Skeletal muscle satellite cell (primary cell): ENCODE measurements around the gene DHX58.

Experiments used
- H3K27me3 ChIP-seq: 2 replicates; pipeline ENCODE4 v1.7.0; 2013; ENCODE audit warnings: low read length; ENCODE audit not compliant: control insufficient read depth, insufficient read depth
- H3K36me3 ChIP-seq: 2 replicates; pipeline ENCODE4 v1.7.0; 2013; ENCODE audit warnings: mild to moderate bottlenecking, control low read depth, low read length; ENCODE audit not compliant: insufficient read depth
- H3K4me1 ChIP-seq: 2 replicates; pipeline ENCODE4 v1.7.0; 2013; ENCODE audit warnings: low read length; ENCODE audit not compliant: control insufficient read depth, insufficient read depth
- H3K4me2 ChIP-seq: 2 replicates; pipeline ENCODE4 v1.7.0; 2013; ENCODE audit warnings: mild to moderate bottlenecking, low read length
- H3K4me3 ChIP-seq: 2 replicates; pipeline ENCODE4 v1.7.0; 2013; ENCODE audit warnings: low read length
- H3K9ac ChIP-seq: 2 replicates; pipeline ENCODE4 v1.7.0; 2013; ENCODE audit warnings: mild to moderate bottlenecking, low read depth, low read length, moderate library complexity
- H3K9me3 ChIP-seq: replicated peaks from 2 replicates; pipeline ENCODE4 v1.7.0; 2013; ENCODE audit warnings: mild to moderate bottlenecking, control low read depth, low read length

The DHX58 gene

DNA sequence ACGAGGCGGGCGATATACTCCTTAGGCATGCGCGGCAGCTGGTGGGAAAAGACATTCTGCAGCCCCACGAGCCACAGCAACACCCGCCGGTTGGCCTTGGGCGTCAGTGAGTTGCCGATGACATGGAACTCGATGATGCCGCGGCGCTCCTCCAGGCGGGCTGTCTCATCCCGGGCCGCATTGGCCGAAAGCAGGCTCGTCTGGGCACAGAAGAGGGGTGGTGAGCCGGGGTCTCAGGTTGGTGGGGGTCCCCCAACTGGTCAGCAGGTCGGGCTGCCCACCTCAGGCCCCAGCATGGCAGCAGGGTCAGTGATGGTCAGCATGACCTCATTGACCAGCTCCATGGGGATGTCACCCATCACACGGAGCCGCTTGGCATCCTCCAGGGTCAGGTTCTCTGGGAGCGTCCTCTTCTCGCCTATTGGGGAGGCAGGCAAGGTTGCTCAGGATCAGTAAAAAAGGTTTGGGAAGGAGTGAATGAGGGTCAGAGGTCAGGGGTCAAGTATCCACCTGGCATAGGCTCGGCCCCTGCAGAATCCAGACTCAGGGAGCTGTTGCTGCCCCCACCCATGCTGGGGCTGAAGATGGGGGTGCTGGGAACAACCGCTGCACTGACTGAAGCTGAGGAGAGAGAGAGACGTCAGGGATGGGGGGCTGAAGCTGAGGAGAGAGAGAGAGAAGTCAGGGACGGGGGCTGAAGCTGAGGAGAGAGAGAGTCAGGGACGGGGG lies 5.0 kb upstream of the DHX58 start:
- Histone ChIP-seq H3K36me3 (peaks cover 18% of the 10 kb centered on the region), H3K27me3 (no peaks in the 10 kb centered on the region), H3K4me1 (peaks cover 12% of the 10 kb centered on the region), H3K4me2 (no peak overlapping the region), H3K9ac (no peak overlapping the region), H3K9me3 (no peaks in the 10 kb centered on the region), H3K4me3 (no peak overlapping the region)

DNA sequence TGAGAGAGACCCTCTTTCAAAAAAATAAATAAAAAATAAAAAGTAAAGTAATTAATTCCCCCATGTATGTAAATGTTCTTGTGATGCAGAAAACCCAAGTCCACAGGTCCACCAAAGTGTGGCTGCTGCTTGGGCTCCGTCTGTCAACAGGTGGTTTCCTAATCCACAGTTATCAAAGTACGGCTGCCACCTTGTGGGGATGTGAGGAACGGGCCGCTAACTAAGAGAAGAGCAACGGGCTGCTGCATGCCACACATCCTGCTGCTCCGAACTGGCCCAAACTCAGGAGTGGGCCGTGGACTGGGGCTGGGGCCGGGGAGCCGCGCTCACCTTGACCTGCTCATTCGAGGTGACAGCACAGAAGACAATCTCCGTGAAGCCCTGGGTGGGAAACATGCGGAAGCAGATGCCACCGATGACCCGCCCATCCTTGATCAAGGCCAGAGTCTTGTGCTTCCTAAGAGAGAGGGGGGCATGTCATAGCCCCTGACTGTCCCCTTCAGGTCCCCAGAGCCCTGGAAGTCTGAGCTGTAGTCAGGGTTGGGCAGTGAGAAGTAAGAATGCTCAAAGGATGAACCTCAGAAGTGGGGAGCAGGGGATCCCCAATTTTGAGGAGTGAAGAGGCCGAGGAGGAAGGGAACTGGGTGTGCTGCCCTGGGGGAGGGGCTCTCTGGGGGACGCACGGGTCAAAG lies 4.3 kb upstream of the DHX58 start:
- Histone ChIP-seq H3K9ac (no peak overlapping the region), H3K4me2 (no peak overlapping the region), H3K4me1 (peaks cover 15% of the 10 kb centered on the region), H3K36me3 (peaks cover 18% of the 10 kb centered on the region), H3K9me3 (no peaks in the 10 kb centered on the region), H3K4me3 (no peak overlapping the region), H3K27me3 (no peaks in the 10 kb centered on the region)

DNA sequence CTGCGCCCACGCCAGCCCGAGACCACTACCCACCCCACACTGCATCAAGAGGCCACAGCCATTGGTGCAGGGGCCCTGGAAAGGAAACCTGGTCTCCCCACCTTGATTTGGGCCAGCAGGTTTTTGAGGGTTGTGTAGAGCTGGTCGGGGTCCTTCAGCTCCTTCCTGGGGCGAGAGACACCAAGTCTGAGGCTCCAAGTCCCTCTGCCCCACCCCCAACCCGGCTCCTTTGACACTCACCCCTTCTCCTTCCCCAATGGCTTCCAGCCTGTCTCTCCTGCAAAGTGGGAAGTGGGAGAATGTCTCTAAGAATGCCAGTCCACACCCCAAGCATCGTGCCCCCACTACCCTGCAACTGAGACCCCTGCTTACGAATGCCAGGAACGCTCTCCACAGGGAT lies 1.6 kb upstream of the DHX58 start:
- Histone ChIP-seq H3K4me3 (no peak overlapping the region), H3K27me3 (no peaks in the 10 kb centered on the region), H3K4me2 (no peak overlapping the region), H3K9me3 (no peaks in the 10 kb centered on the region), H3K9ac (no peak overlapping the region), H3K36me3 (peaks cover 18% of the 10 kb centered on the region), H3K4me1 (peaks cover 17% of the 10 kb centered on the region)

DNA sequence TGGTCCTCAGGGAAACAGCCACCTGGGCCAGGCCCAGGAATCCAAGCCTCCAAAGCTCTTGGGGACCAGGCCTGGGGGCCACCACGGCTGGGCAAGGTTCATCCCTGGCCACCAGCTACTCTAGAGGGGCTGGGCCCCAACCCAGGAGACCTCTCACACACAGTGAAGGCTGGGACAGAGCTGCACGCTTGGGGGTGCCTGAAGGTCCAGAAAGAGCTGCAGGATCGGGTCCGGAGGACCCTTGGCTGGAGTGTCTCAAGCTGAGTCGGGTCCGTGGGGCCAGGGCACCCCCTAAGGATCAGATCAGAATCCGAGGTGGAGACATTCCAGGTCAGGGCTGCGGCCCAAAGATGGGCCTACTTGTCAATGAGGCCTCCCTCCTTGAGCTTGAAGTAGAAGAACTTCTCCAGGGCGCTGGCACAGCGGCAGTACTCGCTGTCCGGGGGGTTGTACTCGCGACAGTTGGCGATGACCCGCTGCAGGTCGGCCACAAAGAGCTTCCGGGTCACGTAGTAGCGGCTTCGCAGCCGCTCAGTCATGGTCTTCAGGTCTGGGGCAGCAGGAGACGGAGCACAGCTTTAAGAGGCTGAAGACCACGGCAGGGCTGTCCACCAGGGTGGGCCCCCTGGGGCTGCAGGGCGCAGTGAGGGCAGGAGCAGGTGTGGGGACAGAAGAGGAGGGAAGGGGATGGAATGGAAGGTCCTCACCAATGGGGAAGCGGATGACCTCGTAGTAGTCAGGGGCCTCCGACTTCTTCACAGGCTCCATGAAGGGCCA lies 967 bp upstream of the DHX58 start:
- H3K4me1 ChIP-seq, result peaks cover 17% of the 10 kb centered on the region
- peaks cover 17% of the 10 kb centered on the region for H3K36me3 ChIP-seq
- H3K9me3 ChIP-seq, result no peaks in the 10 kb centered on the region
- peak overlapping the region; percentile 91 for H3K4me2 ChIP-seq
- no peak overlapping the region for H3K4me3 ChIP-seq
- peak overlapping the region; percentile 77 for H3K9ac ChIP-seq
- no peaks in the 10 kb centered on the region for H3K27me3 ChIP-seq

- Histone ChIP-seq H3K4me1 (peaks cover 17% of the 10 kb centered on the region), H3K4me3 (peak overlapping the region; percentile 73), H3K27me3 (no peaks in the 10 kb centered on the region), H3K9me3 (no peaks in the 10 kb centered on the region), H3K36me3 (peaks cover 7% of the 10 kb centered on the region), H3K9ac (peak overlapping the region; percentile 77), H3K4me2 (peak overlapping the region; percentile 91)
Measured at GRCh38 chr17:42111871-42112551, 503 bp downstream of the DHX58 start.

- H3K27me3 ChIP-seq, result no peaks in the 10 kb centered on the region
- H3K9me3 ChIP-seq, result no peaks in the 10 kb centered on the region
- H3K4me1 ChIP-seq, result peaks cover 17% of the 10 kb centered on the region
- H3K36me3 ChIP-seq, result peaks cover 5% of the 10 kb centered on the region
- peak overlapping the region; percentile 73 for H3K4me3 ChIP-seq
- no peak overlapping the region for H3K9ac ChIP-seq
- H3K4me2 ChIP-seq, result peak overlapping the region; percentile 91
Measured at GRCh38 chr17:42111265-42111636, 1.3 kb downstream of the DHX58 start.

- Histone ChIP-seq H3K36me3 (peaks cover 5% of the 10 kb centered on the region), H3K4me2 (no peak overlapping the region), H3K4me1 (peaks cover 17% of the 10 kb centered on the region), H3K27me3 (no peaks in the 10 kb centered on the region), H3K9me3 (no peaks in the 10 kb centered on the region), H3K9ac (no peak overlapping the region), H3K4me3 (no peak overlapping the region)
Measured at GRCh38 chr17:42110301-42111264, 1.9 kb downstream of the DHX58 start.

GRCh38 chr17:42109086-42109485 lies 3.4 kb downstream of the DHX58 start:
- no peaks in the 10 kb centered on the region for H3K9me3 ChIP-seq
- H3K27me3 ChIP-seq, result no peaks in the 10 kb centered on the region
- H3K4me2 ChIP-seq, result no peak overlapping the region
- peaks cover 5% of the 10 kb centered on the region for H3K36me3 ChIP-seq
- no peak overlapping the region for H3K4me3 ChIP-seq
- H3K9ac ChIP-seq, result no peak overlapping the region
- H3K4me1 ChIP-seq, result peaks cover 17% of the 10 kb centered on the region

GRCh38 chr17:42107597-42108576 lies 4.6 kb downstream of the DHX58 start:
- Histone ChIP-seq H3K36me3 (no peaks in the 10 kb centered on the region), H3K4me3 (peak overlapping the region; percentile 51), H3K9ac (no peak overlapping the region), H3K9me3 (no peaks in the 10 kb centered on the region), H3K4me1 (peaks cover 13% of the 10 kb centered on the region), H3K4me2 (peak overlapping the region; percentile 74), H3K27me3 (no peaks in the 10 kb centered on the region)

- no peak overlapping the region for H3K9ac ChIP-seq
- no peaks in the 10 kb centered on the region for H3K36me3 ChIP-seq
- peaks cover 10% of the 10 kb centered on the region for H3K4me1 ChIP-seq
- H3K27me3 ChIP-seq, result no peaks in the 10 kb centered on the region
- peak overlapping the region; percentile 74 for H3K4me2 ChIP-seq
- no peaks in the 10 kb centered on the region for H3K9me3 ChIP-seq
- no peak overlapping the region for H3K4me3 ChIP-seq
Measured at GRCh38 chr17:42107124-42107523, 5.4 kb downstream of the DHX58 start.
